GM19397 (cell line): Measurements from ENCODE around the gene OR1D5.
"Not testable (repeated sequence)": the region's sequence is repeated elsewhere in the genome, so short reads cannot be mapped to it uniquely, and the experiment has no call there.

Experiments
- ATAC-seq: cut with Tn5 transposase; IDR thresholded peaks from one replicate; pipeline ENCODE4 v1.9.1; 2021; ENCODE audit warnings: mild to moderate bottlenecking, moderate library complexity; ENCODE audit not compliant: unreplicated experiment

OR1D5 gene

GRCh38 chr17:3032258-3033247, 30.9 kb downstream of the OR1D5 start:
- no peak for ATAC-seq

GRCh38 chr17:3030852-3031470, 32.4 kb downstream of the OR1D5 start:
- not testable (repeated sequence) for ATAC-seq

- ATAC-seq = no peak
Measured at GRCh38 chr17:3030096-3030495, 33.3 kb downstream of the OR1D5 start.

DNA sequence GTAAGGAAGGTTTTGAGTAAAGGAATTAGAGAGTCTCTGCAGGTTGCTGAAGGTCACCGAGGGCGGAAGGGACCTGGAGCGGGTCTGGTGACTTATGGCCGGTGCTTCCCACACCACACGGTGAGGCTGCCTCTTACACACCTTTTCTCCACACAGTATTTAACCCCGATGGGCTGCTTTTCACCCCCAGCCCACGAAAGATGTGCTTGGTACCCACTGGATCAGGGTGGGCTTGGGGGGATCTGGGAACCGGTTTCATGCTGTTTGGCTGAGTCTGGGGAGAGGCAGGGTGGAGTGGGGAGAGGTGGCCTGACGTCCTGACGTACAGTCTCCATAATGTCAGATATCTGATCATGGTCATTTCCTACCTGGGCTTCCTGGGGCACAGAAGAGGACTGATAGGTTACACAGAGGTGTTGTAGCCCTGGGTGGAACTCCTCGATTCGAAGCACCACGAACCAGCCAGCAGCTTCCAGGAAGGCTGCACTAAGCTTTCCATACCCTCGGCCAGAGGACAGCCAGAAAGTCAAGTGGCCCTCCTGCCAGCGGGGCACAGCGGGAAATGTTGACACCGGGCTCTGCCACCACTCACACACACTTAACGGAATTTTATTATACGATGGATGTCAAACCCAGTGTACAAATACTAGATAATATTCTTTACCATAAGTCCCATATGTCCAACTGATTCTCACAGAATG, 34.0 kb downstream of the OR1D5 start:
- ATAC-seq = no peak

DNA sequence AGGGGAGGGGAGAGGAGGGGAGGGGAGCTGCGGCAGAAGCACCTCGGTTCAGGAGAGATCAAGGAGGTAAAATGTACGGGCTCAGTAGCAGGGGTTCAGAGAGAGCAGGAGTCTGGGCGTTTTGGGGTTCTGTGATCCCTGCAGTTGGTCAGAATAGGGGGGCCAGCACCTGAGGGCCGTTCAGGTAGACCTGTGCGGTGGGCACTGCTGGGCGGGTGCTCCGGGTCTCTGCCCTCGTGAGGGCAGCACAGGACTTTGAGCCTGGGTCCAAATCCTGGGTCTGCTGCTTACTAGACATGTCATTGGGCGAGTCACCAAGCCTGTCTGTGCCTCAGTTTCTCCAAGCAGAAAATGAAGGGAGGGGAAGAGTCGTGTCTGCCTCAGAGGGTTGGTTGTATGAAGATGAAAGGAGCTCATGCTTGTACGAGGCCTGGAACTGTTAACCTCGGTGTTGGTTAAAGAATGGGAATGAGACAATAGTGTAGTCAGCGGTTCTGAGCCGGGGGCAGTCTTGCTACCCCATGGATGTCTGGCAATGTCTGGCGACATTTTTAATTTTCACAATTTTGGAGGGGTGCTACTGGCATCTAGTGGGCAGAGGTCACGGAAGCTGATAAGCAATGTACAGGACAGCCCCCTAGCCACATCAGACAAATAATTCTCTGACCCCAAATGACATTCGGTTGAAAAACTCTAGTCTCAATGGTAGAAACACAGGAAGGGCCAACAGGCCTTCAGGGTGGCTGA, 35.4 kb downstream of the OR1D5 start:
- ATAC-seq = no peak

DNA sequence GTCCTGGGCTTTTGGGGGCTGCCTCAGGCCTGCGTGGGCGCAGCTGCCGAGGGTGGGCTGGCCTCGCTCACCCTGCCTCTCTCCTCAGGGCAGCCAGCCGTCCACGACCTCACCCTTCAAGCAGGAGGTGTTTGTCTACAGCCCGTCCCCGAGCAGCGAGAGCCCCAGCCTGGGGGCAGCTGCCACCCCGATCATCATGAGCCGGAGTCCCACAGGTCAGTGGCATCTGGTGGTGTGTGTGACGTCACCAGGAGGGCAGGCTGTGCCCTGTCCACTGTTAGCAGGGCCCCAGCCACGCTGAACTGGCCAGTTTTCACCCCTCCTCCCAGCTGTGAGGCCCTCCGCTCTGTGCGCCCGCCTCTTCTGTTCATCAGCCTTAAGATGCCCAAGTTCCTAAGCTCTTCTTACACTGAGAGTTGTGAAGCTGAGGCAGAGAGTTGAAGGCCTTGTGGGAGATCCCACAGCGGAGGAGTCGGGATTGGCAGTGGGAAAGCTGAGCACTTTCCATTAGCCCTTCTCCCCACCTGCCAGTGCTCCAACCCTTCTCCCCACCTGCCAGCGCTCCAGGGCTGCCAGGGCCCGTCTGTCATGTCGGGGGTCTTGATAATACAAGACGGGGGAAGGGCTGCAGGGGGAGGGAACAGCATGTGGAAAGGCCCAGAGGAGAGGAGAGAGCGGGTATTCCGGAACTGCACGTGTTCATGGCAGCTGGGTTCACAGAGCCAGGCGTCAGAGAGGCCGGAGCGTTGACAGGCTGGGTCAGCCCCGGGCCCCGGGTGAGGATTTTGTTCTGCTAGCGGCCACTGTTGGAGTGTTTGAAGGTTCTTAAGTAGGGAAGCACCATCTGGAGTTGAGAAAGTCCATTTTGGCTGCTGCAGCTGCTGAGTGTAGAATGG, 36.3 kb downstream of the OR1D5 start:
- no peak for ATAC-seq

DNA sequence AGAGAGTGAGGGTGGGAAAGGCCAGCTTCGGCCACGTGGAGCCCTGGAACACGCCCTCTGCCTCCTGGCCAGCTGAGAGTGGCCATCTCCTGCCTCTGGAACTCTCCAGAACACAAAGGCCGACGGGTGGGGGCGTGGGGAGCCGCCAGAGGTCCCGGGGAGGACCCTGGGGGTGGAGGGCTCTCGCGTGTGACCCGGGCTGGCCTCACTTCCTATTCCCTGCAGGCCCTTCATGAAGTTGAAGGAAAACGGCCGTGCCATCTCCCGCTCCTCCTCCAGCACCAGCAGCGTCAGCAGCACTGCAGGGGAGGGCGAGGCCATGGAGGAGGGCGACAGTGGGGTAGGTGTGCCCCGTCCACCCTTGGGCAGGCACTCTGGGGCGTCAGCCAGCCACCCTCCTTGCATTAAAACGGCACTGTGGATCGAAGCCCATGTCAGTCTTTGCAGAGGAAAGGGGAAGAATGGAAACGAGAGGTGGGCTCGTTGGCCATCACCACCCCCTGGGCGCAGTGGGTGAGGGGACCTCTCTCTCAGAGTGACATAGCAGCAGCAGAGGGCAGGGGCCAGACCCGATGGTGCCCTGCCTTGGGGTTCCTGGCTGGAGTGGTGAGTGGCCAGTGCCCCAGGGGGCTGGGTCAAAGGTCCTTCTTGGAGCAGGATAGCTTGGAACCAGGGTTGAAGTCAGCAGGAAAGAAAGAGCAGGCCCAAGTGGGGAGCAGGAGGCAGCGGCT, 37.1 kb downstream of the OR1D5 start:
- ATAC-seq = no peak

DNA sequence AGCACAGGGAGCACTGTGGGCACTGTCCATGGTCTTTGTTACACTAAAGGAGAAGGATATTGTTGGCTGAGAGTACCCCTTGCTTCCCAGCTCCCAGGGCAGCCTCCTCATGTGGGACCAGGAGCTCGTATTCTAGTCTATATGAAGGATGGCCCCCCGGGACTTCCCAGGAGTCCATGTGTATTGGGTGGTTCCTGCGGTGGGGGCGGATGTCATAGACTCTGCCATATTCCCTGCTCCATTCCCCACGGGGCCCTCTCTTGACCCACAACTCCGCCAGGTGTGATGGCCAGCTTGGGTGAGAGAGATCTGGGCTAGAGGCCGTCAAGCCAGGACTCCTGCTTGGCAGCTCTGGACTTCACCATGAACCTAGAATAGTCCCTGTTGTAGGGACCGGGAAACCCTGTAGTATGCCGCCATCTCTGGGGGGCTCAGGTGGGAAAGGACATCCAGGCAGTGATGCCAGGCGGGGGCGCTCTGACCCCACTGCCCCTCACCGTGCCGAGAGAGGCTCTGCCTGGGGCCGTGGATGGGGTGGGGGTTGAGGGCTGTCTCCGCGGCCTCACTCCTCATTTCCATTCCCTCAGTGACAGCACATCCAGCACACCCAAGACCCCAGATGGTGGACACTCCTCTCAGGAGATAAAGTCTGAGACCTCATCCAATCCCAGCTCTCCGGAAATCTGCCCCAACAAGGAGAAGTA, 37.8 kb downstream of the OR1D5 start:
- no peak for ATAC-seq

DNA sequence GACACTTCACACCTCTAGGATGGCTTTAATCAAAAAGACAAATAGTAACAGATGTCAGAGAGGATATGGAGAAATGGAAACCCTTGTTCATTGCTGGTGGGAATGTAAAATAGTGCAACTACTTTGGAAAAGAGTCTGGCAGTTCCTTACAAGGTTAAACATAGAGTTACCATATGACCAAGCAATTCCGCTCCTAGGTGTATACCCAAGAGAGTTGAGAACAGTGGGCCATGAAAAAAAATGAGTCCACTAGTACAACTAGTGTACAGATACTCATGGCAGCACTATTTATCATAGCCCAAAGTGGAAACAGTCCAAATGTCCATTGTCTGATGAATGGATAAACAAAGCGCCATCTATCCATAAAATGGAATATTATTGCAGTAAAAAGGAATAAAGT, 39.1 kb downstream of the OR1D5 start:
- no peak for ATAC-seq

DNA sequence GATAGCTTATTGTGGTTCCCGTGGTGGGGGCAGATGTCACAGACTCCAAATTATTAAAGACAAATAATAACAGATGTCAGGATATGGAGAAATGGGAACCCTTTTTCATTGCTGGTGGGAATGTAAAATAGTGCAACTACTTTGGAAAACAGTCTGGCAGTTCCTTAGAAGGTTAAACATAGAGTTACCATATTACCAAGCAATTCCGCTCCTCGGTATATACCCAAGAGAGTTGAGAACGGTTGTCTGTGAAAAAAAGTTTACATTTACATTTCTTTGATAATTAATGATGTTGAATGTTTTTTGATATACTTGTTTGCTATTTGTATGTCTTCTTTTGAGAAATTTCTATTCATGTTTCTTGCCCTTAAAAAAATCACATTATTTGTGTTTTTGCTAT, 41.2 kb downstream of the OR1D5 start:
- ATAC-seq = no peak

- no peak for ATAC-seq
Measured at GRCh38 chr17:3020381-3020780, 43.0 kb downstream of the OR1D5 start.

- ATAC-seq = no peak
Measured at GRCh38 chr17:3019761-3020160, 43.6 kb downstream of the OR1D5 start.

DNA sequence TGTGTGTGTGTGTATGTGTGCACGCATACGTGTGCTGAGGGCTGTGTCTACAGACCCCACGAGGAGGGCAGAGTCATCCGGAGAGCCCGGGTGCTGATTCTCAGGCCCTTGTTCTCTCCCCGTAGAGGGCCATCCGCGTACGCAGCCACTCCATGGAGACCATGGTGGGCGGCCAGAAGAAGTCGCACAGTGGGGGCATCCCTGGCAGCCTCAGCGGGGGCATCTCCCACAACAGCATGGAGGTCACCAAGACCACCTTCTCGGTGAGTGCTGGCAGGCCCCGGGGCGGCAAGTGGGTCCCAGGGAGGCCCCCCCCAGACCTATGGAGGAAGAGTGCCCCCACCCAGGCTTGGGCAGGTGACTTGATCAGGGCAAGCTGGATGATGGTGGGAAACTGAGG, 45.5 kb downstream of the OR1D5 start:
- no peak for ATAC-seq

GRCh38 chr17:3015890-3016289, 47.5 kb downstream of the OR1D5 start:
- no peak for ATAC-seq

DNA sequence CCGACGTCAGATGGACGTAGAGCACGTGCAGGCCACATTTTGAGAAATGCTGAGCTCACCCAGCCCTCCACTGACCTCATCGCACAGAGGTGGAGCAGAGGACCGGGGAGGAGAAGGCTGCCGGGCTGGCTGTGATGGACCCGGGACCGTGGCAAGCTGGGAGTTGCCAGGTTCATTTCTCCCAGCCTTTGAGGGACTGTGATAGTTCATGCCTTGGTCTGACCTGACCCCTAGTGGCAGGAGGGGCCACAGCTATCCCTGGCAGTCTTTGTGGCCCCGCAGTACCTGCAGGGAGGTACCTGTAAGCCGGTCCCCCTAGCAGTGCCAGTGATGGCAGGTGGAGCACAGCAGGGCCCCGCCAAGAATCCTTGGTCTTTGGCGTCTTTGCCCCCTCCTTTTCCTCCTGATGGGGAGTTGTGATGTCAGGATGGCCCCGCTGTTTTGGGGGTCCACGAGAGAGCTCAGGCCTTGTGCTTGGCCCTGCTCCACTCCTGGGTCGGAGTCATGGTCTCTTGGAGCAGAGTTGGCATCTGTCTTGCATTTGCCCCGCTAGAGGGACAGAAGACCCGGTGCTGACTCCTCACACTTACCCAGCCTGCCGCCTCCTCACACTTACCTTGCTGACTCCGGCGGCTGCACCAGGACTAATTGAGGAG, 50.4 kb downstream of the OR1D5 start:
- ATAC-seq = no peak
